HCEC 1CT (cell line): ENCODE data around the gene ADCY5.

Experiments
- DNase-seq: peaks from one replicate; pipeline ENCODE4 v3.0.0-alpha.2; 2017

Gene ADCY5

GRCh38 chr3:123384256-123384655 lies 64.6 kb downstream of the ADCY5 start:
- DNase-seq = no peak

- DNase-seq = peak; percentile 65
Measured at GRCh38 chr3:123383091-123384053, 65.5 kb downstream of the ADCY5 start.

GRCh38 chr3:123380261-123380660 lies 68.6 kb downstream of the ADCY5 start:
- DNase-seq = no peak

GRCh38 chr3:123379041-123379830 lies 69.7 kb downstream of the ADCY5 start:
- DNase-seq = no peak

GRCh38 chr3:123378409-123378915 lies 70.4 kb downstream of the ADCY5 start:
- DNase-seq = no peak

- no peak for DNase-seq
Measured at GRCh38 chr3:123377243-123377740, 71.6 kb downstream of the ADCY5 start.

- no peak for DNase-seq
Measured at GRCh38 chr3:123376451-123377242, 72.2 kb downstream of the ADCY5 start.

GRCh38 chr3:123375014-123375940 lies 73.6 kb downstream of the ADCY5 start:
- DNase-seq = no peak

GRCh38 chr3:123374016-123374415 lies 74.9 kb downstream of the ADCY5 start:
- no peak for DNase-seq

- no peak for DNase-seq
Measured at GRCh38 chr3:123373474-123373987, 75.4 kb downstream of the ADCY5 start.

- no peak for DNase-seq
Measured at GRCh38 chr3:123372686-123373473, 76.0 kb downstream of the ADCY5 start.

GRCh38 chr3:123371859-123372685 lies 76.8 kb downstream of the ADCY5 start:
- DNase-seq = no peak

- no peak for DNase-seq
Measured at GRCh38 chr3:123371426-123371825, 77.5 kb downstream of the ADCY5 start.

GRCh38 chr3:123370819-123371218 lies 78.1 kb downstream of the ADCY5 start:
- no peak for DNase-seq

GRCh38 chr3:123369085-123369484 lies 79.8 kb downstream of the ADCY5 start:
- DNase-seq = no peak

GRCh38 chr3:123367467-123368154 lies 81.3 kb downstream of the ADCY5 start:
- DNase-seq = no peak

- peak; percentile 37 for DNase-seq
Measured at GRCh38 chr3:123365450-123366143, 83.3 kb downstream of the ADCY5 start.

GRCh38 chr3:123361071-123361470 lies 87.8 kb downstream of the ADCY5 start:
- DNase-seq = no peak
